Right lobe of liver (tissue), 4 donors: ENCODE data around the gene P2RY13.

ENCODE experiments used
- CTCF ChIP-seq, 4 donors: fragments of 200-600 bp in 3 of 4; fragments of 450-650 bp in 1 of 4; IDR thresholded peaks; one replicate each; pipeline versions ENCODE4 v1.5.1 to v1.8.0; 2016 to 2022; ENCODE audit warnings: antibody characterized with exemption in 4 of 4, mild to moderate bottlenecking in 2 of 4
- POLR2A ChIP-seq: fragments of 450-650 bp; IDR thresholded peaks from one replicate; pipeline ENCODE4 v1.6.1; 2017; ENCODE audit warnings: antibody characterized with exemption, mild to moderate bottlenecking
- donor health status: DM: no; HTN: no; CAD: no.
- donor health status: DM: no; HTN: no; CAD: no.
- donor health status: DM: no; HTN: yes; CAD: no.

- TF ChIP-seq CTCF (IDR thresholded peaks at IDR 0.05) (no peak), POLR2A (no peak)
These were observed 14.8 kb downstream of the P2RY13 start for GRCh38 chr3:151314593-151314992.
